HEK293 (cell line): ENCODE results near the gene TPM4.
A peak's percentile ranks its signal among the peaks of the same experiment; 100 is the strongest.

ENCODE experiments used
- GLI2 ChIP-seq: fragments of 450-650 bp; formaldehyde crosslinking; IDR thresholded peaks from 2 replicates; pipeline ENCODE4; 2017; ENCODE audit warnings: missing biosample characterization, missing genetic modification characterization, low read depth, borderline replicate concordance
- RBAK ChIP-seq: fragments of 450-650 bp; formaldehyde crosslinking; IDR thresholded peaks from 2 replicates; pipeline ENCODE4 v1.5.1; 2016; ENCODE audit warnings: missing biosample characterization, missing genetic modification characterization
- YY1 ChIP-seq: fragments of 450-650 bp; formaldehyde crosslinking; IDR thresholded peaks from 2 replicates; pipeline ENCODE4 v1.5.1; 2018; ENCODE audit warnings: missing biosample characterization, missing genetic modification characterization
- ZBTB17 ChIP-seq: fragments of 450-650 bp; formaldehyde crosslinking; IDR thresholded peaks from 2 replicates; pipeline ENCODE4 v1.5.1; 2016; ENCODE audit warnings: missing biosample characterization, missing genetic modification characterization
- ZBTB20 ChIP-seq: fragments of 450-650 bp; formaldehyde crosslinking; IDR thresholded peaks from 2 replicates; pipeline ENCODE4 v1.5.1; 2016; ENCODE audit warnings: missing biosample characterization, missing genetic modification characterization
- ZBTB21 ChIP-seq: fragments of 450-650 bp; formaldehyde crosslinking; IDR thresholded peaks from 2 replicates; pipeline ENCODE4 v1.5.1; 2017; ENCODE audit warnings: missing biosample characterization, missing genetic modification characterization
- ZNF121 ChIP-seq: fragments of 450-650 bp; formaldehyde crosslinking; IDR thresholded peaks from 2 replicates; pipeline ENCODE4 v1.5.1; 2016; ENCODE audit warnings: missing biosample characterization, missing genetic modification characterization
- ZNF146 ChIP-seq: fragments of 450-650 bp; formaldehyde crosslinking; IDR thresholded peaks from 2 replicates; pipeline ENCODE4 v1.5.1; 2016; ENCODE audit warnings: missing biosample characterization, missing genetic modification characterization
- ZNF2 ChIP-seq: fragments of 450-650 bp; formaldehyde crosslinking; IDR thresholded peaks from 2 replicates; pipeline ENCODE4 v1.5.1; 2016; ENCODE audit warnings: missing biosample characterization, missing genetic modification characterization
- ZNF239 ChIP-seq: fragments of 450-650 bp; formaldehyde crosslinking; IDR thresholded peaks from 2 replicates; pipeline ENCODE4 v1.5.1; 2016; ENCODE audit warnings: missing biosample characterization, missing genetic modification characterization
- ZNF24 ChIP-seq: fragments of 450-650 bp; formaldehyde crosslinking; IDR thresholded peaks from 2 replicates; pipeline ENCODE4 v1.5.1; 2016; ENCODE audit warnings: missing biosample characterization, missing genetic modification characterization
- ZNF335 ChIP-seq: fragments of 450-650 bp; formaldehyde crosslinking; conservative IDR thresholded peaks from 2 replicates; pipeline ENCODE4 v1.5.1; 2016; ENCODE audit warnings: missing biosample characterization, missing genetic modification characterization
- ZNF341 ChIP-seq: fragments of 450-650 bp; formaldehyde crosslinking; IDR thresholded peaks from 2 replicates; pipeline ENCODE4; 2016; ENCODE audit warnings: low read depth, missing biosample characterization, missing genetic modification characterization
- ZNF514 ChIP-seq: fragments of 450-650 bp; formaldehyde crosslinking; IDR thresholded peaks from 2 replicates; pipeline ENCODE4 v1.5.1; 2016; ENCODE audit warnings: missing biosample characterization, missing genetic modification characterization
- ZNF629 ChIP-seq: fragments of 450-650 bp; formaldehyde crosslinking; IDR thresholded peaks from 2 replicates; pipeline ENCODE4 v1.5.1; 2017; ENCODE audit warnings: missing biosample characterization, missing genetic modification characterization
- ZNF776 ChIP-seq: fragments of 450-650 bp; formaldehyde crosslinking; IDR thresholded peaks from 2 replicates; pipeline ENCODE4 v1.5.0; 2017; ENCODE audit warnings: missing biosample characterization, missing genetic modification characterization, borderline replicate concordance
- ZNF837 ChIP-seq: fragments of 450-650 bp; formaldehyde crosslinking; IDR thresholded peaks from 2 replicates; pipeline ENCODE4 v1.5.1; 2016; ENCODE audit warnings: missing biosample characterization, missing genetic modification characterization
- ZSCAN16 ChIP-seq: fragments of 450-650 bp; formaldehyde crosslinking; IDR thresholded peaks from 2 replicates; pipeline ENCODE4 v1.5.1; 2016; ENCODE audit warnings: missing biosample characterization, missing genetic modification characterization
- ZSCAN30 ChIP-seq: fragments of 450-650 bp; IDR thresholded peaks from 2 replicates; pipeline ENCODE4 v1.5.1; 2018; ENCODE audit warnings: missing biosample characterization, mild to moderate bottlenecking, missing genetic modification characterization, moderate library complexity
- ZXDB ChIP-seq: fragments of 450-650 bp; formaldehyde crosslinking; IDR thresholded peaks from 2 replicates; pipeline ENCODE4 v1.5.1; 2016; ENCODE audit warnings: missing biosample characterization, missing genetic modification characterization
- TF ChIP-seq, protein P1 (sequence below): fragments of 450-650 bp; formaldehyde crosslinking; IDR thresholded peaks from 2 replicates; pipeline ENCODE4 v1.5.1; 2016; ENCODE audit warnings: missing biosample characterization, missing genetic modification characterization
- TF ChIP-seq, protein P2 (sequence below): fragments of 450-650 bp; formaldehyde crosslinking; IDR thresholded peaks from 2 replicates; pipeline ENCODE4 v1.5.1; 2016; ENCODE audit warnings: missing biosample characterization, missing genetic modification characterization, borderline replicate concordance
- TF ChIP-seq, protein P3 (sequence below): fragments of 450-650 bp; formaldehyde crosslinking; IDR thresholded peaks from 2 replicates; pipeline ENCODE4 v1.5.1; 2016; ENCODE audit warnings: missing biosample characterization, missing genetic modification characterization
- TF ChIP-seq, protein P4 (sequence below): fragments of 450-650 bp; formaldehyde crosslinking; IDR thresholded peaks from 2 replicates; pipeline ENCODE4 v1.5.1; 2016; ENCODE audit warnings: missing biosample characterization, missing genetic modification characterization
- TF ChIP-seq, protein P5 (sequence below): fragments of 450-650 bp; formaldehyde crosslinking; IDR thresholded peaks from 2 replicates; pipeline ENCODE4 v1.5.1; 2016; ENCODE audit warnings: missing biosample characterization, missing genetic modification characterization

Gene TPM4

DNA sequence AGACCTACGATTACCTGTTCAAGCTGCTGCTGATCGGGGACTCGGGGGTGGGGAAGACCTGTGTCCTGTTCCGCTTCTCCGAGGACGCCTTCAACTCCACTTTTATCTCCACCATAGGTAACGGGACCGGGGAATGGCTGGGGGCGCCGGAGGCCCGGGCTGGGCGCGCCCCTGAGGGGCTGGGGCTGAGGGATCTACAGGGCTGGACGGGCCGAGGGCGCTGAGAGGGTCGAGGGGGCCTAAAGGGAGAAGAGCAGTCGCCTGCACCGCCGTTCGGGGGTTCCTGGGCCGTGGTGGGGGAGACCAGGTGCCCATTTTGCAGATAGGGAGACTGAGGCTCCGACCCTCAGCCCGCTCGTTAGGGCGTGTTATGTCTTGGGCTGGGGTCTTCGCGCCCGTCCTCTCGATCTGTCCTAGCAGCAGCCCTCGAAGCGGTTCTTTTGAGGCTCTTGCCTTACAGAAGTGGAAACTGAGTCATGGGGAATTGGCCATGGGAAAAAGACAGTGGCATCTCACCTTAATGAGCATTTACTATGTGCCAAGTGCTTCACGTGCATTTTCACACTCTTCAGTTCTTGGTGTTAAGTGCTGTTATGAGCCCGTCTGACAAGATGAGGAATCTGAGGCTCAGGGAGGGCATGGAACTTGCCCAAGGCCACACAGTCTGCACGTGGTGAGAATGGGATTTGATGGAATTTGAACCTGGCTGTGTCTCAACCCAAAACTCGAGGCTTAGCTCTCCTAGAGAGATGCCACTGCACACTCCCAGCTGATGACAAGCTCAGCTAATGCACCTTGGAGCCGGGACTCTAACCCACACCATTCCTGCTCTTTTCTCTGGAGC is 35.8 kb downstream of the TPM4 start (continued):
- TF ChIP-seq ZNF121 (tag by site-specific recombination) (peak; percentile 39; the same call in 1 of the 2 replicates), ZSCAN16 (no peak), ZNF776 (no peak), ZBTB20 (tag by site-specific recombination) (peak; percentile 17; the same call in 1 of the 2 replicates), ZNF2 (0 out of 2 replicates have a peak, but pooled peaks have one; percentile 38), ZNF629 (tag by site-specific recombination) (no peak; the same call in 1 of the 2 replicates), ZNF335 (tag by site-specific recombination) (peak; percentile 38; the same call in 1 of the 2 replicates), ZNF24 (tag by site-specific recombination) (peak; percentile 62; the same call in 1 of the 2 replicates), ZNF239 (tag by site-specific recombination) (no peak), RBAK (tag by site-specific recombination) (no peak), ZNF514 (no peak), ZNF837 (tag by site-specific recombination) (no peak), GLI2 (tag by site-specific recombination) (no peak), ZXDB (tag by site-specific recombination) (peak; percentile 12; the same call in 1 of the 2 replicates), ZNF146 (tag by site-specific recombination) (0 out of 2 replicates have a peak, but pooled peaks have one; percentile 8), ZNF341 (tag by site-specific recombination) (no peak), YY1 (tag by site-specific recombination) (peak; percentile 76), ZSCAN30 (tag by site-specific recombination) (0 out of 2 replicates have a peak, but pooled peaks have one; percentile 24), ZBTB17 (tag by site-specific recombination) (no peak), ZBTB21 (0 out of 2 replicates have a peak, but pooled peaks have one; percentile 28)
- TF ChIP-seq, protein P1, sequence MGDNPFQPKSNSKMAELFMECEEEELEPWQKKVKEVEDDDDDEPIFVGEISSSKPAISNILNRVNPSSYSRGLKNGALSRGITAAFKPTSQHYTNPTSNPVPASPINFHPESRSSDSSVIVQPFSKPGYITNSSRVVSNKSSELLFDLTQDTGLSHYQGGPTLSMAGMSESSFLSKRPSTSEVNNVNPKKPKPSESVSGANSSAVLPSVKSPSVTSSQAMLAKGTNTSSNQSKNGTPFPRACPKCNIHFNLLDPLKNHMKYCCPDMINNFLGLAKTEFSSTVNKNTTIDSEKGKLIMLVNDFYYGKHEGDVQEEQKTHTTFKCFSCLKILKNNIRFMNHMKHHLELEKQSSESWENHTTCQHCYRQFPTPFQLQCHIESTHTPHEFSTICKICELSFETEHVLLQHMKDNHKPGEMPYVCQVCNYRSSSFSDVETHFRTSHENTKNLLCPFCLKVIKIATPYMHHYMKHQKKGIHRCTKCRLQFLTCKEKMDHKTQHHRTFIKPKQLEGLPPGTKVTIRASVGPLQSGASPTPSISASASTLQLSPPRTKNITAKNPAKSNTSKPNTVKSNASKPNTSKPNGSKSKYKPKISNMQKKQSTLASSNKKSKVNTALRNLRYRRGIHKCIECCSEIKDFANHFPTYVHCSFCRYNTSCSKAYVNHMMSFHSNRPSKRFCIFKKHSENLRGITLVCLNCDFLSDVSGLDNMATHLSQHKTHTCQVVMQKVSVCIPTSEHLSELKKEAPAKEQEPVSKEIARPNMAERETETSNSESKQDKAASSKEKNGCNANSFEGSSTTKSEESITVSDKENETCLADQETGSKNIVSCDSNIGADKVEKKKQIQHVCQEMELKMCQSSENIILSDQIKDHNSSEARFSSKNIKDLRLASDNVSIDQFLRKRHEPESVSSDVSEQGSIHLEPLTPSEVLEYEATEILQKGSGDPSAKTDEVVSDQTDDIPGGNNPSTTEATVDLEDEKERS (tag by site-specific recombination) = peak; percentile 65; the same call in 1 of the 2 replicates
- TF ChIP-seq, protein P2, sequence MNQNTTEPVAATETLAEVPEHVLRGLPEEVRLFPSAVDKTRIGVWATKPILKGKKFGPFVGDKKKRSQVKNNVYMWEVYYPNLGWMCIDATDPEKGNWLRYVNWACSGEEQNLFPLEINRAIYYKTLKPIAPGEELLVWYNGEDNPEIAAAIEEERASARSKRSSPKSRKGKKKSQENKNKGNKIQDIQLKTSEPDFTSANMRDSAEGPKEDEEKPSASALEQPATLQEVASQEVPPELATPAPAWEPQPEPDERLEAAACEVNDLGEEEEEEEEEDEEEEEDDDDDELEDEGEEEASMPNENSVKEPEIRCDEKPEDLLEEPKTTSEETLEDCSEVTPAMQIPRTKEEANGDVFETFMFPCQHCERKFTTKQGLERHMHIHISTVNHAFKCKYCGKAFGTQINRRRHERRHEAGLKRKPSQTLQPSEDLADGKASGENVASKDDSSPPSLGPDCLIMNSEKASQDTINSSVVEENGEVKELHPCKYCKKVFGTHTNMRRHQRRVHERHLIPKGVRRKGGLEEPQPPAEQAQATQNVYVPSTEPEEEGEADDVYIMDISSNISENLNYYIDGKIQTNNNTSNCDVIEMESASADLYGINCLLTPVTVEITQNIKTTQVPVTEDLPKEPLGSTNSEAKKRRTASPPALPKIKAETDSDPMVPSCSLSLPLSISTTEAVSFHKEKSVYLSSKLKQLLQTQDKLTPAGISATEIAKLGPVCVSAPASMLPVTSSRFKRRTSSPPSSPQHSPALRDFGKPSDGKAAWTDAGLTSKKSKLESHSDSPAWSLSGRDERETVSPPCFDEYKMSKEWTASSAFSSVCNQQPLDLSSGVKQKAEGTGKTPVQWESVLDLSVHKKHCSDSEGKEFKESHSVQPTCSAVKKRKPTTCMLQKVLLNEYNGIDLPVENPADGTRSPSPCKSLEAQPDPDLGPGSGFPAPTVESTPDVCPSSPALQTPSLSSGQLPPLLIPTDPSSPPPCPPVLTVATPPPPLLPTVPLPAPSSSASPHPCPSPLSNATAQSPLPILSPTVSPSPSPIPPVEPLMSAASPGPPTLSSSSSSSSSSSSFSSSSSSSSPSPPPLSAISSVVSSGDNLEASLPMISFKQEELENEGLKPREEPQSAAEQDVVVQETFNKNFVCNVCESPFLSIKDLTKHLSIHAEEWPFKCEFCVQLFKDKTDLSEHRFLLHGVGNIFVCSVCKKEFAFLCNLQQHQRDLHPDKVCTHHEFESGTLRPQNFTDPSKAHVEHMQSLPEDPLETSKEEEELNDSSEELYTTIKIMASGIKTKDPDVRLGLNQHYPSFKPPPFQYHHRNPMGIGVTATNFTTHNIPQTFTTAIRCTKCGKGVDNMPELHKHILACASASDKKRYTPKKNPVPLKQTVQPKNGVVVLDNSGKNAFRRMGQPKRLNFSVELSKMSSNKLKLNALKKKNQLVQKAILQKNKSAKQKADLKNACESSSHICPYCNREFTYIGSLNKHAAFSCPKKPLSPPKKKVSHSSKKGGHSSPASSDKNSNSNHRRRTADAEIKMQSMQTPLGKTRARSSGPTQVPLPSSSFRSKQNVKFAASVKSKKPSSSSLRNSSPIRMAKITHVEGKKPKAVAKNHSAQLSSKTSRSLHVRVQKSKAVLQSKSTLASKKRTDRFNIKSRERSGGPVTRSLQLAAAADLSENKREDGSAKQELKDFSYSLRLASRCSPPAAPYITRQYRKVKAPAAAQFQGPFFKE = 0 out of 2 replicates have a peak, but pooled peaks have one; percentile 31
- TF ChIP-seq, protein P3, sequence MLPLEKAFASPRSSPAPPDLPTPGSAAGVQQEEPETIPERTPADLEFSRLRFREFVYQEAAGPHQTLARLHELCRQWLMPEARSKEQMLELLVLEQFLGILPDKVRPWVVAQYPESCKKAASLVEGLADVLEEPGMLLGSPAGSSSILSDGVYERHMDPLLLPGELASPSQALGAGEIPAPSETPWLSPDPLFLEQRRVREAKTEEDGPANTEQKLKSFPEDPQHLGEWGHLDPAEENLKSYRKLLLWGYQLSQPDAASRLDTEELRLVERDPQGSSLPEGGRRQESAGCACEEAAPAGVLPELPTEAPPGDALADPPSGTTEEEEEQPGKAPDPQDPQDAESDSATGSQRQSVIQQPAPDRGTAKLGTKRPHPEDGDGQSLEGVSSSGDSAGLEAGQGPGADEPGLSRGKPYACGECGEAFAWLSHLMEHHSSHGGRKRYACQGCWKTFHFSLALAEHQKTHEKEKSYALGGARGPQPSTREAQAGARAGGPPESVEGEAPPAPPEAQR (tag by site-specific recombination) = 0 out of 2 replicates have a peak, but pooled peaks have one; percentile 28
- TF ChIP-seq, protein P4, sequence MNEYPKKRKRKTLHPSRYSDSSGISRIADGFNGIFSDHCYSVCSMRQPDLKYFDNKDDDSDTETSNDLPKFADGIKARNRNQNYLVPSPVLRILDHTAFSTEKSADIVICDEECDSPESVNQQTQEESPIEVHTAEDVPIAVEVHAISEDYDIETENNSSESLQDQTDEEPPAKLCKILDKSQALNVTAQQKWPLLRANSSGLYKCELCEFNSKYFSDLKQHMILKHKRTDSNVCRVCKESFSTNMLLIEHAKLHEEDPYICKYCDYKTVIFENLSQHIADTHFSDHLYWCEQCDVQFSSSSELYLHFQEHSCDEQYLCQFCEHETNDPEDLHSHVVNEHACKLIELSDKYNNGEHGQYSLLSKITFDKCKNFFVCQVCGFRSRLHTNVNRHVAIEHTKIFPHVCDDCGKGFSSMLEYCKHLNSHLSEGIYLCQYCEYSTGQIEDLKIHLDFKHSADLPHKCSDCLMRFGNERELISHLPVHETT (tag by site-specific recombination) = 0 out of 2 replicates have a peak, but pooled peaks have one; percentile 61
- TF ChIP-seq, protein P5, sequence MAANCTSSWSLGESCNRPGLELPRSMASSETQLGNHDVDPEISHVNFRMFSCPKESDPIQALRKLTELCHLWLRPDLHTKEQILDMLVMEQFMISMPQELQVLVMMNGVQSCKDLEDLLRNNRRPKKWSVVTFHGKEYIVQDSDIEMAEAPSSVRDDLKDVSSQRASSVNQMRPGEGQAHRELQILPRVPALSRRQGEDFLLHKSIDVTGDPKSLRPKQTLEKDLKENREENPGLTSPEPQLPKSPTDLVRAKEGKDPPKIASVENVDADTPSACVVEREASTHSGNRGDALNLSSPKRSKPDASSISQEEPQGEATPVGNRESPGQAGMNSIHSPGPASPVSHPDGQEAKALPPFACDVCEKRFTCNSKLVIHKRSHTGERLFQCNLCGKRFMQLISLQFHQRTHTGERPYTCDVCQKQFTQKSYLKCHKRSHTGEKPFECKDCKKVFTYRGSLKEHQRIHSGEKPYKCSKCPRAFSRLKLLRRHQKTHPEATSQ (tag by site-specific recombination) = 0 out of 2 replicates have a peak, but pooled peaks have one; percentile 60
